Measurements from ENCODE around the gene SEL1L2.

Gene SEL1L2

GRCh38 chr20:13810446-13810845, 180.0 kb downstream of the SEL1L2 start:
- no peak for DNase-seq

- no peak for DNase-seq
Measured at GRCh38 chr20:13809855-13810254, 180.6 kb downstream of the SEL1L2 start.

- no peak for DNase-seq
Measured at GRCh38 chr20:13809373-13809772, 181.0 kb downstream of the SEL1L2 start.

GRCh38 chr20:13800728-13801134, 189.7 kb downstream of the SEL1L2 start:
- DNase-seq, result no peak

- DNase-seq, result no peak
Measured at GRCh38 chr20:13799974-13800373, 190.4 kb downstream of the SEL1L2 start.
